Cardiac muscle cell (in vitro differentiated cells and primary cell): Measurements from ENCODE around the gene UBALD2. TPM values are rescaled to one million over a fixed set of nuclear protein-coding genes. Genes with fewer than 3 reads are reported as not detected.
"Not testable (repeated sequence)": the region's sequence is repeated elsewhere in the genome, so short reads cannot be mapped to it uniquely, and the experiment has no call there.

ENCODE experiments used
- DNase-seq, 2 donors: peaks; one replicate each; pipeline versions ENCODE4 v3.0.0 to v3.0.0-alpha.2; 2010 to 2017; ENCODE audit warnings: low read depth in 1 of 2, low spot score in 1 of 2
- H3K27ac ChIP-seq: fragments of 200-600 bp; sonication (generic); 2 replicates; pipeline ENCODE4 v1.5.1; 2016
- H3K27me3 ChIP-seq: fragments of 200-600 bp; sonication (generic); 2 replicates; pipeline ENCODE4 v1.6.0; 2016; ENCODE audit warnings: control low read depth
- H3K36me3 ChIP-seq: fragments of 200-600 bp; sonication (generic); 2 replicates; pipeline ENCODE4 v1.5.1; 2016; ENCODE audit warnings: control low read depth
- H3K4me1 ChIP-seq: fragments of 200-600 bp; sonication (generic); 2 replicates; pipeline ENCODE4 v1.8.1; 2017; ENCODE audit warnings: low read depth, mild to moderate bottlenecking, mixed run types
- H3K4me3 ChIP-seq: fragments of 200-600 bp; sonication (generic); 2 replicates; pipeline ENCODE4 v1.5.1; 2016; ENCODE audit warnings: mild to moderate bottlenecking
- H3K9me3 ChIP-seq: fragments of 200-600 bp; sonication (generic); 2 replicates; pipeline ENCODE4 v1.5.1; 2017; ENCODE audit warnings: low read depth, mild to moderate bottlenecking, control low read depth
- polyA plus RNA-seq: library from polyadenylated mRNA; unstranded; fragments of >200 nt; fragmentation: Nextera tagmentation; extraction: Ambion mirVana; gene quantifications from 2 replicates; pipeline ENCODE4 v1.2.1, GENCODE V29; 2016
- total RNA-seq: library from RNA; depleted of rRNA; stranded (reverse); fragments of >200 nt; gene quantifications from 2 replicates; pipeline ENCODE4 v1.2.3, GENCODE V29; 2016
- TF ChIP-seq, protein P1 (sequence below): IDR thresholded peaks from 2 replicates; pipeline ENCODE4 v1.5.1; 2012; ENCODE audit warnings: low read depth, mild to moderate bottlenecking, low read length

UBALD2 gene
- total and polyA plus RNA-seq, 2 experiments from 2014 or later: 13.2 to 23.2 TPM

DNA sequence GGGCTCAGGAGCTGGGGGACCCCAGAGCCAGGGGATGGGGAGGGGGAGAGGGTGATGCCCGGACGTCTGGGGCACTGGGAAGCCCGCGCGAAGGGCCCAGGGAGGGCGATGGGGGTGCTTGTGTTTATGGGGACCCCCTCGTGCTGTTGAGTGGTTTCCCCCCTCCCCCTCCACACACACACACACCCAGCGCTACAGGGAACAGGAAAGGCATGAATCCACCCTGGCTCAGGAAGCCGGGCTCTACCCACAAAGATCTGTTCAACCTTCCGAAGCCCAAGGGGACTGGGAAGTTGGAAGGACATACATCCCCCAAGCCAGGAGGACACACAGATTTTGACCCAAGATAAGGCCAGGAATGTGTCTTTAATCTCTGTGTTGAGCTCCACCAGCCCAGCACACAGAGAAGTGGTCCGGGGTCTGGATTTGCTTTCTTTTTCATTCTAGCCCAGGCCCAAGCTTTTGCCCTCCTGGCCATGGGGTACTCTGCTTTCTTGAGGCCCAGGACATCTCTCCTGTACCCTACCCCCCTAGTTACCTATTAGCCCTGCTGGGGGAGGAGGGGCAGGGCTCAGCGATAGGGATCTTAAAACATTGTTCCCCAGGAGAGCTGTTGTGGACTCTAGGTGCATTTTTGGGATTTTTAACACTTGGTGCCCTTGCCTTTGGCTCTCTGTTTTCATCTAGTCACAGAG is 1.2 kb downstream of the UBALD2 start:
- peaks cover 48% of the 10 kb centered on the region for H3K4me1 ChIP-seq
- peak overlapping the region; percentile 80 for H3K27ac ChIP-seq

DNA sequence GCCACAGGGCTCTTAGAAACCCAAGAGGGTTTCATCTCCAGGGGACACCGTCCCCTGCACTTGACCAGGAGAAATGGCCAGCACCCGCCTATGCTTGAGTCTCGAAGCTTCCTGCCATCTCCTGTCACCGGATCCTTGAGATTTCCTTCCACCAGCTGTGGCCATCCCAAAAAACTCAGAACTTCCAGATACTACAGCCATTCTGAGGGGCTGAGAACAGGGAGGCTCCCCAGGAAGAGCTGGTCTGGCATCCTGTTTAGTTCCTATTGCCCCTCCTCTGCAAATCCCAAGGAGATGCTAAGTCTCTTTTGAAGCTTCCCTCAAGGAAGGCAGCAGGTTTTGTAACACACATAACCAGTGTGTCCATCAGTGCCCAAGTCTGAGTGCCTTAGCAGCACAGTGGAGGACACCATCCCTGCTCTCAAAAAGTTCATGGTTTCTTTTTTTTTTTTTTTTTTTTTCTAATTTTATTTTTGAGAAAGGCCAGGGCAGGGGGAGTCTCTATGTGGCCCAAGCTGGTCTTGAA is 2.0 kb downstream of the UBALD2 start:
- H3K27me3 ChIP-seq: no peaks in the 10 kb centered on the region
- H3K9me3 ChIP-seq: no peaks in the 10 kb centered on the region
- H3K4me1 ChIP-seq: peaks cover 50% of the 10 kb centered on the region
- TF ChIP-seq, protein P1, sequence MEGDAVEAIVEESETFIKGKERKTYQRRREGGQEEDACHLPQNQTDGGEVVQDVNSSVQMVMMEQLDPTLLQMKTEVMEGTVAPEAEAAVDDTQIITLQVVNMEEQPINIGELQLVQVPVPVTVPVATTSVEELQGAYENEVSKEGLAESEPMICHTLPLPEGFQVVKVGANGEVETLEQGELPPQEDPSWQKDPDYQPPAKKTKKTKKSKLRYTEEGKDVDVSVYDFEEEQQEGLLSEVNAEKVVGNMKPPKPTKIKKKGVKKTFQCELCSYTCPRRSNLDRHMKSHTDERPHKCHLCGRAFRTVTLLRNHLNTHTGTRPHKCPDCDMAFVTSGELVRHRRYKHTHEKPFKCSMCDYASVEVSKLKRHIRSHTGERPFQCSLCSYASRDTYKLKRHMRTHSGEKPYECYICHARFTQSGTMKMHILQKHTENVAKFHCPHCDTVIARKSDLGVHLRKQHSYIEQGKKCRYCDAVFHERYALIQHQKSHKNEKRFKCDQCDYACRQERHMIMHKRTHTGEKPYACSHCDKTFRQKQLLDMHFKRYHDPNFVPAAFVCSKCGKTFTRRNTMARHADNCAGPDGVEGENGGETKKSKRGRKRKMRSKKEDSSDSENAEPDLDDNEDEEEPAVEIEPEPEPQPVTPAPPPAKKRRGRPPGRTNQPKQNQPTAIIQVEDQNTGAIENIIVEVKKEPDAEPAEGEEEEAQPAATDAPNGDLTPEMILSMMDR: no peak
- H3K4me3 ChIP-seq: peak overlapping the region; percentile 99
- DNase-seq: no peak
- H3K36me3 ChIP-seq: peaks cover 2% of the 10 kb centered on the region
- H3K27ac ChIP-seq: peak overlapping the region; percentile 80

More for the DNA sequence above, 1.2 kb downstream of the UBALD2 start:
- Histone ChIP-seq H3K9me3 (no peaks in the 10 kb centered on the region), H3K27me3 (no peaks in the 10 kb centered on the region), H3K4me3 (peak overlapping the region; percentile 99), H3K36me3 (peaks cover 2% of the 10 kb centered on the region)
- peak in 1 of 2 donors; percentile 56 for DNase-seq
- TF ChIP-seq, protein P1: no peak

DNA sequence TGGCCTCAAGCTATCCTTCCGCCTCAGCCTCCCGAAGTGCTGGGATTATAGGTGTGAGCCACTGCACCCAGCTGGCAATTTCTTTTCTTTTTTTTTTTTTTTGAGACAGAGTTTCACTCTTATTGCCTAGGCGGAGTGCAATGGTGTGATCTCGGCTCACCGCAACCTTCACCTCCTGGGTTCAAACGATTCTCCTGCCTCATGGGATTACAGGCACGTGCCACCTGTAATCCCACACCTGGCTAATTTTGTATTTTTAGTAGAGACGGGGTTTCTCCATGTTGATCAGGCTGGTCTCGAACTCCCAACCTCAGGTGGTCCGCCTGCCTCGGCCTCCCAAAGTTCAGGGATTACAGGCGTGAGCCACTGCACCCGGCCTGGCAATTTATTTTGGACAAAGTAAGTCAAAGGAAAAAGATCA is 2.4 kb downstream of the UBALD2 start:
- H3K4me3 ChIP-seq, H3K27me3 ChIP-seq, H3K36me3 ChIP-seq, DNase-seq, H3K9me3 ChIP-seq: not testable (repeated sequence)
- Histone ChIP-seq H3K4me1 (peaks cover 55% of the 10 kb centered on the region), H3K27ac (peak overlapping the region; percentile 90)

DNA sequence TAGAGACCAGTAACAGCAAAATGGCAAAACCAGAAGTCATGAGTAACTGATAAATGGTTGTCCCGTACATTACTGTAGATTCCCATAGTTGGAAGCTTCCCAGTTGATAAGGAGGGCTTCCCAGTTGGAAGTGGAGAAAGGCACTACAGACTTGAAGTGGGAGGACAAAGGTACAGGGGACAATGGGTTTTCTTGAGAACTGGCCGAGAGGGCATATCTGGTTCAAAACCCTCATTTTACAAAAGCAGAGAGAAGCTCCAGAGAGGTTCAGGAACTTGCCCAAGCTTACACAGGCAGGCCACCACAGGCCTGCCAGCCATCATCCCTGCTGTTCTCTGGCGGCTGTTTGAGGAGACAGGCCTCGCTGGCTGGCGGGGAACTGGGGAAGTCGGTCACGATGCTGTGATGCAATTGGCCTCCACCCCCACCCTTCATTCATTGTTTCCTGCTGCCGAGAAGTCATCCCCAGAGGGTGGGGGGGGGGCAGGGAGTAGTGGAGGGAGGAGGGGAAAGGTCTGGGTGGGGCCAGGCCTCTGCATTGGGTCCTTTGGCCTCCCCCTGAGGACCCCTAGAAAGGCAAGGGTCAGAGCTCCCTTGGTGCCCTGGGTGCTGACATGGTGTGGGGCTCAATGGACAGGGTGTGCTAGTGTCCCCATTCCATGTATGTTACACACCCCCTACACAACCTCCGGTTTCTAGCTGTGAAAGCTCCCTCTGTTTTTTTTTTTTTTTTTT is 3.0 kb downstream of the UBALD2 start:
- Histone ChIP-seq H3K27me3 (no peaks in the 10 kb centered on the region), H3K9me3 (no peaks in the 10 kb centered on the region), H3K4me1 (peaks cover 57% of the 10 kb centered on the region), H3K27ac (peak overlapping the region; percentile 90), H3K4me3 (no peak overlapping the region), H3K36me3 (peaks cover 2% of the 10 kb centered on the region)
- TF ChIP-seq, protein P1: no peak
- peak in 1 of 2 donors; percentile 93 for DNase-seq

DNA sequence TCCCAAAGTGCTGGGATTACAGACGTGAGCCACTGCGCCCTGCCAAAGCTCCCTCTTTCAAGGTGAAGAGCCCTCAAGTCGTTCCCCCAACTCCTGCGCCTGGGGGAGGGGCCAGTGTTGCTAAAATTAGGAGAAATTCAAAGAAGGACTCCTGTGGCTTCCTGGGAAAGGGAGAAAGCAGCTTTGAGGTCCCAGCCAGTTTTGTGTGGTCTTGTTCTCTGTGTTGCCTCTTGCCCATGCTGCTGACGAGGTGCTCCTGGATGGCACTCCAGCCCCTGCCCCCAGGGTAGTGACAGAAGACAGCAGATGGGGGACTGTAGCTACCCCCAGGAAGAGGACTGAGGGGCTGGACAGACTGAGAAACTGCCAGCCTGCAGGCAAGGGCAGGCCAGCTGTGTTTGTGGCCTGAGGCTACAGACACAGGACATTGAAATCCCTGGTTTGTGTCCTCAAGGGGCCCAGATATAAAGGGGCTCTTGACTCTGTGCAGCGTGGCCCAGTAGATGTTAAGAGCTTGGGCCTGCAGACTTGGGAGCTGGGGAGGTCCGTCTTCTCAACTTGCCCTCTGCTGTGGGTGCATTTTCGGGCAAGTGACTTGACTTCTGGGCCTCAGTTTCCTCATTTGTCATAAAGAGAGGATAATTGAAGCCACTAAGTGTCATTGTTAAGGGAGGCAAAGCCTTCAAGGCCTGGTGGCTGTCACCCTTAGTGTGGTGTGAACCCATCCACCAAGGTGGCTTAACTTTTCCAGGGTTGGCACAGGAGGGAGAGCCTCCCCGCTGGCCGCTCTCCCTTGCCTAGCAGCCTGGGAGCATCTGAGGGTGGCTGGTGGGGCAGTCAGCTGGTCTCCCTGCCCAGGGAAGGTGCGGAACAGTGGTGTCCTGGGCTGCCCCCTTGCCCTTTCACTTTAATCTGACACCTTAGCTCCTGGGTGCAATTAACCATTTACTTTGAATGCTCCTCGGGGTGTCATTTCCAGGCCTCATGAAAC is 4.1 kb downstream of the UBALD2 start:
- Histone ChIP-seq H3K27ac (peak overlapping the region; percentile 90), H3K4me1 (peaks cover 57% of the 10 kb centered on the region), H3K9me3 (no peaks in the 10 kb centered on the region), H3K36me3 (peaks cover 2% of the 10 kb centered on the region), H3K27me3 (no peaks in the 10 kb centered on the region), H3K4me3 (peak overlapping the region; percentile 8)
- TF ChIP-seq, protein P1: no peak
- DNase-seq: peak in 1 of 2 donors; percentile 73
